Measurements from ENCODE around the gene NCDN.

Gene NCDN

GRCh38 chr1:35563166-35563565, 5.6 kb downstream of the NCDN start:
- peak overlapping the region in 1 of 7 experiments; percentile 7 for H3K4me3 ChIP-seq (ENCODE audit: control insufficient read depth in 1 of 7, extremely low read depth in 1 of 7, insufficient read depth in 4 of 7, low read depth in 2 of 7, low read length in 6 of 7)
- H3K36me3 ChIP-seq (ENCODE audit: control insufficient read depth in 4 of 4, insufficient read depth in 4 of 4, low read length in 3 of 4): peaks cover 0 to 76% (median 22%) of the 10 kb centered on the region in 4 experiments
- POLR2A ChIA-PET: no interaction called here
- H3K27ac ChIP-seq (ENCODE audit: insufficient read depth in 1 of 2, low read depth in 1 of 2, low read length in 2 of 2, poor library complexity in 1 of 2, severe bottlenecking in 2 of 2): no peak overlapping the region
- H3K27me3 ChIP-seq (replicated peaks in 2 of 5; ENCODE audit: control insufficient read depth in 4 of 5, insufficient read depth in 5 of 5, low read length in 4 of 5): no peaks in the 10 kb centered on the region
- no peak for DNase-seq
- H3K4me1 ChIP-seq (ENCODE audit: control extremely low read depth in 1 of 4, control insufficient read depth in 4 of 4, insufficient read depth in 4 of 4, low read length in 3 of 4): peaks cover 0 to 34% (median 25%) of the 10 kb centered on the region in 4 experiments
- CTCF ChIA-PET: interaction anchor here (0.7 to 1.1 kb wide), 2 partner anchors 113 to 151 kb away, joined by 3 to 4 read pairs; no protein-coding TSS in a partner anchor
- H3K9me3 ChIP-seq (ENCODE audit: control extremely low read depth in 1 of 5, control insufficient read depth in 4 of 5, insufficient read depth in 2 of 5, low read depth in 1 of 5, low read length in 4 of 5): no peaks in the 10 kb centered on the region
- WGBS (ENCODE audit: insufficient coverage): 16% methylated on average over 4 of the region's 12 CpGs

GRCh38 chr1:35564037-35564883, 6.7 kb downstream of the NCDN start:
- POLR2A ChIA-PET: interaction anchor here (0.7 kb wide), 1 partner anchor 113 kb away, joined by 3 read pairs; no protein-coding TSS in a partner anchor

DNA sequence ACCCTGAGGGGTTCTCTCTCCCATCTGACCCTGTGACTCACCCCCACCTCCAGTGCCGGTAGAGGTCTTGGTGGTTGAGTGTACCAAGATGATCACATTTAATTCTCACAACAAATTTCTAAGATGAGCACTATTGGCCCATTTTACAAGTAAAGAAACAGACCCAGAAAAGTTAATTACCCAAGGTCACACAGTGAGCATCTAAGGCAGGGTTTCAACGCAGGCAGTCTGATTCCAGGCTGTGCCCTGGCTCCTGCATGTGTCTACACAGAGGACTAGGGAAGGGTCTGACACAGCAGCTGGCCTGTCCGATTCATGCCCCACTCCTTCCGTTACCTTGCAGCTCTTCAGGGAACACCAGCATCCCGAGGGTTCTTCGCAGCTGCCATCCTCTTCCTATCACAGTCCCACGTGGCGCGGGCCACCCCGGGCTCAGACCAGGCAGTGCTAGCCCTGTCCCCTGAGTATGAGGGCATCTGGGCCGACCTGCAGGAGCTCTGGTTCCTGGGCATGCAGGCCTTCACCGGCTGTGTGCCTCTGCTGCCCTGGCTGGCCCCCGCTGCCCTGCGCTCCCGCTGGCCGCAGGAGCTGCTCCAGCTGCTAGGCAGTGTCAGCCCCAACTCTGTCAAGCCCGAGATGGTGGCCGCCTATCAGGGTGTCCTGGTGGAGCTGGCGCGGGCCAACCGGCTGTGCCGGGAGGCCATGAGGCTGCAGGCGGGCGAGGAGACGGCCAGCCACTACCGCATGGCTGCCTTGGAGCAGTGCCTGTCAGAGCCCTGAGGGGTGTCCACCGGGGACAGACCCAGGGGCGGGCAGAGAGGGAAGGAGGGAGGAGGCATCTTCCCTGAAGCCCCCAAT, 7.5 kb downstream of the NCDN start:
- POLR2A ChIA-PET: interaction anchor here (0.5 to 0.7 kb wide), 2 partner anchors 29 to 114 kb away, joined by 3 read pairs; no protein-coding TSS in a partner anchor
- DNase-seq: no peak

More at GRCh38 chr1:35564037-35564883, 6.7 kb downstream of the NCDN start:
- CTCF ChIA-PET: interaction anchor here (0.9 to 5.9 kb wide), 13 partner anchors 11 to 211 kb away, joined by 3 to 97 read pairs (median 5); partner anchors contain the start of gene C1orf216
- H3K9me3 ChIP-seq (ENCODE audit: control extremely low read depth in 1 of 5, control insufficient read depth in 4 of 5, insufficient read depth in 2 of 5, low read depth in 1 of 5, low read length in 4 of 5): no peaks in the 10 kb centered on the region
- peak; percentile 76 to 86 (median 77) for DNase-seq
- H3K36me3 ChIP-seq (ENCODE audit: control insufficient read depth in 4 of 4, insufficient read depth in 4 of 4, low read length in 3 of 4): peaks cover 0 to 76% (median 22%) of the 10 kb centered on the region in 4 experiments
- H3K27me3 ChIP-seq (replicated peaks in 2 of 5; ENCODE audit: control insufficient read depth in 4 of 5, insufficient read depth in 5 of 5, low read length in 4 of 5): no peaks in the 10 kb centered on the region
- peaks cover 0 to 24% (median 15%) of the 10 kb centered on the region in 4 experiments for H3K4me1 ChIP-seq (ENCODE audit: control extremely low read depth in 1 of 4, control insufficient read depth in 4 of 4, insufficient read depth in 4 of 4, low read length in 3 of 4)
- no peak overlapping the region for H3K4me3 ChIP-seq (ENCODE audit: control insufficient read depth in 1 of 7, extremely low read depth in 1 of 7, insufficient read depth in 4 of 7, low read depth in 2 of 7, low read length in 6 of 7)
- no peak overlapping the region for H3K27ac ChIP-seq (ENCODE audit: insufficient read depth in 1 of 2, low read depth in 1 of 2, low read length in 2 of 2, poor library complexity in 1 of 2, severe bottlenecking in 2 of 2)
- 81% methylated on average over 6 of the region's 9 CpGs for WGBS (ENCODE audit: insufficient coverage)

DNA sequence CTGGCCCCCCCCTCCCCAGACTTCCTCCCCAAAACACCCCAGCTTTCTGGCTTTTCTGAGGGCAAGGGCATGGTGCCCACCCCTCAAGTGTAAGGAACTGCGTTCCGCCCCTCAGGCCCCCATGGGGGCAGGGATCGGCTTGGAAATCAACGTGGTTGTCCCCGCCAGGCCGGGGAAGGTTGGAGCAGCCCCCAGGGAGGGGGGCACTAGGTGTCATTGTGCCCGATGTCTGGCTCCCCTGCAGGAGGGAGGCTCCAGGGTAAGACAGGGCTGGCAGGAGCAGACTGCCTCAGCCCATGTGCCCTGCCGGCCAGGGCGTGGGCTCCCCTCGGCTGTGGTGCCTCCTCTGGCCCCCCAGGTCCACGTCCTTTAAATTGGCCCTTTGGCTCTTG, 8.1 kb downstream of the NCDN start:
- CTCF ChIA-PET: interaction anchor here (0.7 to 5.9 kb wide), 8 partner anchors 12 to 207 kb away, joined by 3 to 97 read pairs (median 6); partner anchors contain the start of gene C1orf216
- POLR2A ChIA-PET: interaction anchor here (0.5 kb wide), 1 partner anchor 29 kb away, joined by 3 read pairs; no protein-coding TSS in a partner anchor
- Histone ChIP-seq H3K9me3 (ENCODE audit: control extremely low read depth in 1 of 5, control insufficient read depth in 4 of 5, insufficient read depth in 2 of 5, low read depth in 1 of 5, low read length in 4 of 5) (no peaks in the 10 kb centered on the region), H3K4me3 (ENCODE audit: control insufficient read depth in 1 of 7, extremely low read depth in 1 of 7, insufficient read depth in 4 of 7, low read depth in 2 of 7, low read length in 6 of 7) (no peak overlapping the region), H3K27me3 (replicated peaks in 2 of 5; ENCODE audit: control insufficient read depth in 4 of 5, insufficient read depth in 5 of 5, low read length in 4 of 5) (no peaks in the 10 kb centered on the region), H3K4me1 (ENCODE audit: control extremely low read depth in 1 of 4, control insufficient read depth in 4 of 4, insufficient read depth in 4 of 4, low read length in 3 of 4) (peaks cover 0 to 22% (median 10%) of the 10 kb centered on the region in 4 experiments), H3K27ac (ENCODE audit: insufficient read depth in 1 of 2, low read depth in 1 of 2, low read length in 2 of 2, poor library complexity in 1 of 2, severe bottlenecking in 2 of 2) (no peak overlapping the region), H3K36me3 (ENCODE audit: control insufficient read depth in 4 of 4, insufficient read depth in 4 of 4, low read length in 3 of 4) (peaks cover 0 to 68% (median 18%) of the 10 kb centered on the region in 4 experiments)
- 99% methylated on average over 11 of the region's 11 CpGs for WGBS (ENCODE audit: insufficient coverage)
- no peak for DNase-seq

More for the DNA sequence above, 7.5 kb downstream of the NCDN start:
- CTCF ChIA-PET: interaction anchor here (0.7 to 5.9 kb wide), 13 partner anchors 12 to 210 kb away, joined by 3 to 97 read pairs (median 5); partner anchors contain the start of gene C1orf216
- no peak overlapping the region for H3K27ac ChIP-seq (ENCODE audit: insufficient read depth in 1 of 2, low read depth in 1 of 2, low read length in 2 of 2, poor library complexity in 1 of 2, severe bottlenecking in 2 of 2)
- no peaks in the 10 kb centered on the region for H3K9me3 ChIP-seq (ENCODE audit: control extremely low read depth in 1 of 5, control insufficient read depth in 4 of 5, insufficient read depth in 2 of 5, low read depth in 1 of 5, low read length in 4 of 5)
- WGBS (ENCODE audit: insufficient coverage): 96% methylated on average over 21 of the region's 28 CpGs
- H3K4me3 ChIP-seq (ENCODE audit: control insufficient read depth in 1 of 7, extremely low read depth in 1 of 7, insufficient read depth in 4 of 7, low read depth in 2 of 7, low read length in 6 of 7): no peak overlapping the region
- no peaks in the 10 kb centered on the region for H3K27me3 ChIP-seq (replicated peaks in 2 of 5; ENCODE audit: control insufficient read depth in 4 of 5, insufficient read depth in 5 of 5, low read length in 4 of 5)
- peaks cover 0 to 74% (median 21%) of the 10 kb centered on the region in 4 experiments for H3K36me3 ChIP-seq (ENCODE audit: control insufficient read depth in 4 of 4, insufficient read depth in 4 of 4, low read length in 3 of 4)
- peaks cover 0 to 22% (median 10%) of the 10 kb centered on the region in 4 experiments for H3K4me1 ChIP-seq (ENCODE audit: control extremely low read depth in 1 of 4, control insufficient read depth in 4 of 4, insufficient read depth in 4 of 4, low read length in 3 of 4)

GRCh38 chr1:35567947-35568558, 10.5 kb downstream of the NCDN start:
- 94% methylated on average over 9 of the region's 9 CpGs for WGBS (ENCODE audit: insufficient coverage)
- ChIA-PET CTCF (interaction anchor here (0.8 to 5.9 kb wide), 22 partner anchors 8 to 227 kb away, joined by 3 to 97 read pairs (median 6); partner anchors contain the start of genes C1orf216 and KIAA0319L), POLR2A (no interaction called here)

GRCh38 chr1:35568975-35569395, 11.4 kb downstream of the NCDN start:
- no peak overlapping the region for H3K27ac ChIP-seq (ENCODE audit: insufficient read depth in 1 of 2, low read depth in 1 of 2, low read length in 2 of 2, poor library complexity in 1 of 2, severe bottlenecking in 2 of 2)
- WGBS (ENCODE audit: insufficient coverage): 33% methylated on average over 4 of the region's 4 CpGs
- H3K9me3 ChIP-seq (ENCODE audit: control extremely low read depth in 1 of 5, control insufficient read depth in 4 of 5, insufficient read depth in 2 of 5, low read depth in 1 of 5, low read length in 4 of 5): no peaks in the 10 kb centered on the region
- CTCF ChIA-PET: interaction anchor here (0.8 to 5.9 kb wide), 25 partner anchors 9 to 226 kb away, joined by 3 to 97 read pairs (median 5); partner anchors contain the start of genes C1orf216, CLSPN and KIAA0319L
- POLR2A ChIA-PET: no interaction called here
- peaks cover 0 to 11% (median 7%) of the 10 kb centered on the region in 4 experiments for H3K4me1 ChIP-seq (ENCODE audit: control extremely low read depth in 1 of 4, control insufficient read depth in 4 of 4, insufficient read depth in 4 of 4, low read length in 3 of 4)
- peaks cover 0 to 6% (median 0%) of the 10 kb centered on the region in 5 experiments for H3K27me3 ChIP-seq (replicated peaks in 2 of 5; ENCODE audit: control insufficient read depth in 4 of 5, insufficient read depth in 5 of 5, low read length in 4 of 5)
- H3K36me3 ChIP-seq (ENCODE audit: control insufficient read depth in 4 of 4, insufficient read depth in 4 of 4, low read length in 3 of 4): peaks cover 0 to 45% (median 9%) of the 10 kb centered on the region in 4 experiments
- DNase-seq: peak; percentile 62 to 80 (median 70)
- no peak overlapping the region for H3K4me3 ChIP-seq (ENCODE audit: control insufficient read depth in 1 of 7, extremely low read depth in 1 of 7, insufficient read depth in 4 of 7, low read depth in 2 of 7, low read length in 6 of 7)

More at GRCh38 chr1:35567947-35568558, 10.5 kb downstream of the NCDN start:
- no peaks in the 10 kb centered on the region for H3K9me3 ChIP-seq (ENCODE audit: control extremely low read depth in 1 of 5, control insufficient read depth in 4 of 5, insufficient read depth in 2 of 5, low read depth in 1 of 5, low read length in 4 of 5)
- H3K36me3 ChIP-seq (ENCODE audit: control insufficient read depth in 4 of 4, insufficient read depth in 4 of 4, low read length in 3 of 4): peaks cover 0 to 53% (median 10%) of the 10 kb centered on the region in 4 experiments
- H3K27me3 ChIP-seq (replicated peaks in 2 of 5; ENCODE audit: control insufficient read depth in 4 of 5, insufficient read depth in 5 of 5, low read length in 4 of 5): no peaks in the 10 kb centered on the region
- no peak for DNase-seq
- no peak overlapping the region for H3K4me3 ChIP-seq (ENCODE audit: control insufficient read depth in 1 of 7, extremely low read depth in 1 of 7, insufficient read depth in 4 of 7, low read depth in 2 of 7, low read length in 6 of 7)
- H3K4me1 ChIP-seq (ENCODE audit: control extremely low read depth in 1 of 4, control insufficient read depth in 4 of 4, insufficient read depth in 4 of 4, low read length in 3 of 4): peaks cover 0 to 13% (median 11%) of the 10 kb centered on the region in 4 experiments
- H3K27ac ChIP-seq (ENCODE audit: insufficient read depth in 1 of 2, low read depth in 1 of 2, low read length in 2 of 2, poor library complexity in 1 of 2, severe bottlenecking in 2 of 2): no peak overlapping the region

Measured in common myeloid progenitor, CD34-positive (primary cell).